ENCODE data around the gene BTN3A1. TPM values are rescaled to one million over a fixed set of nuclear protein-coding genes. Genes with fewer than 3 reads are reported as not detected.
A peak's percentile ranks its signal among the peaks of the same experiment; 100 is the strongest.

BTN3A1 gene
- total and polyA plus RNA-seq, 10 of the 15 experiments (the other 5 are each of a cell fraction or from before 2014, with no cell fraction given): 5.6 to 60.1 (median 16.1) TPM

DNA sequence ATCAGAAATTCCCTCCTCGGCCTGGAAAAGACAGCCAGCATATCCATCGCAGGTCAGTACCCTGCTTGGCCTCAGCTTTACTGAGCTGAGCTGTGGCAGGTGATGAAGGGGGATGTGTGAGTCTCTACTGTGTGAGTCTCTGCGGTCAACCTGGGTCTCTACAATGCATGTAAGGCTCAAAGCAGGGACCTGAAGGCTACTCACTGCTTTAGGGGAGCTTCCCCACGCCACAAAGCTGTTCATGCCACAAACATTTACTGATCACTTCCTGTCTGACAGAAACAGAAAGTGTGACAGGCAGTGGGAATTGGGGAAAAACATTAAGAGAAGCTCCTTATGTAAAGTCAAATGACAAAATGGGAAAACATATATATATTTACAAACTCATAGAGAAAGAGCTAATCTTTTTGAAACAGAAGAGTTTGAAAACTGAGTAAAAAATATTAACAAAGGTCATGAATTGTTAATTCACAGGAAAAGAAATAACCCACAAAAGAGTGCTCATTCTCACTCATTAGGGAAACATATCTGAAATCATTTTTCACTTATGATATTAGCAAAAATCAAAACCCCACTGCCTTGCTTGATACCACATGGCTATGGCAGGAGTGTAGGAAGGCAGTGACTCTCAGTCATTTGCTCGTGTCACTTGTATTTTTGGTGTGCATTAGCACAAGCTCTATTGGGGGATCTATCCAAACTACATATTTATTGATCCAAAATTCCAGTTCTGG, 44.0 kb downstream of the BTN3A1 start (continued):
- TF ChIP-seq, protein P1, sequence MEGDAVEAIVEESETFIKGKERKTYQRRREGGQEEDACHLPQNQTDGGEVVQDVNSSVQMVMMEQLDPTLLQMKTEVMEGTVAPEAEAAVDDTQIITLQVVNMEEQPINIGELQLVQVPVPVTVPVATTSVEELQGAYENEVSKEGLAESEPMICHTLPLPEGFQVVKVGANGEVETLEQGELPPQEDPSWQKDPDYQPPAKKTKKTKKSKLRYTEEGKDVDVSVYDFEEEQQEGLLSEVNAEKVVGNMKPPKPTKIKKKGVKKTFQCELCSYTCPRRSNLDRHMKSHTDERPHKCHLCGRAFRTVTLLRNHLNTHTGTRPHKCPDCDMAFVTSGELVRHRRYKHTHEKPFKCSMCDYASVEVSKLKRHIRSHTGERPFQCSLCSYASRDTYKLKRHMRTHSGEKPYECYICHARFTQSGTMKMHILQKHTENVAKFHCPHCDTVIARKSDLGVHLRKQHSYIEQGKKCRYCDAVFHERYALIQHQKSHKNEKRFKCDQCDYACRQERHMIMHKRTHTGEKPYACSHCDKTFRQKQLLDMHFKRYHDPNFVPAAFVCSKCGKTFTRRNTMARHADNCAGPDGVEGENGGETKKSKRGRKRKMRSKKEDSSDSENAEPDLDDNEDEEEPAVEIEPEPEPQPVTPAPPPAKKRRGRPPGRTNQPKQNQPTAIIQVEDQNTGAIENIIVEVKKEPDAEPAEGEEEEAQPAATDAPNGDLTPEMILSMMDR (IDR thresholded peaks at IDR 0.05 in 2 of 3, conservative IDR thresholded peaks at IDR 0.05 in 1 of 3; ENCODE audit: control insufficient read depth in 2 of 3, extremely low read depth in 1 of 3, insufficient read depth in 1 of 3, low read depth in 3 of 3, low read length in 3 of 3): no peak
- peak; percentile 57; the same call in 1 of the 3 replicates for TF ChIP-seq POU2F2 (IDR thresholded peaks at IDR 0.05; ENCODE audit: borderline replicate concordance, low read depth, low read length)

DNA sequence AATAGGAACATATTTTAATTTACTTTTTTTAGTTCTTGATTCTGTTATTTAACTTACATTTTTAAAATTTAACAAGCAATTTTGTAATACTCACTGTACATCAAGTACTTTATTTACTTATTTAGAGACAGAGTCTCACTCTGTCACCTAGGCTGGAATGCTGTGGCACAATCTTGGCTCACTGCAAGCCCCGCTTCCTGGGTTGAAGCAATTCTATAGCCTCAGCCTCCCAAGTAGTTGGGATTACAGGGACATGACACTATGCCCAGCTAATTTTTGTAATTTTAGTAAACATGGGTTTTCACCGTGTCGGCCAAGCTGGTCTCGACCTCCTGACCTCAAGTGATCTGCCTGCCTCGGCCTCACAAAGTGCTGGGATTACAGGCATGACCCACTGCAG, 45.2 kb downstream of the BTN3A1 start:
- Histone ChIP-seq H3K36me3 (ENCODE audit: control insufficient read depth in 2 of 2, insufficient read depth in 2 of 2, low read length in 1 of 2) (peaks cover 0 to 21% of the 10 kb centered on the region in 2 experiments; a peak in 2 of 4 replicates), H3K27ac (ENCODE audit: control insufficient read depth, insufficient read depth) (no peak overlapping the region), H3K4me2 (ENCODE audit: control insufficient read depth, insufficient read depth) (no peak overlapping the region), H3K27me3 (replicated peaks in 1 of 2; ENCODE audit: control insufficient read depth in 2 of 2, insufficient read depth in 2 of 2, low read length in 1 of 2) (no peaks in the 10 kb centered on the region), H3K9me3 (replicated peaks; ENCODE audit: control insufficient read depth, insufficient read depth, low read length) (no peaks in the 10 kb centered on the region), H4K20me1 (ENCODE audit: control insufficient read depth, insufficient read depth) (no peaks in the 10 kb centered on the region), H3K4me1 (ENCODE audit: control insufficient read depth, insufficient read depth, low read length) (peaks cover 21% of the 10 kb centered on the region), H3K4me3 (no peak overlapping the region), H3K79me2 (ENCODE audit: control insufficient read depth, insufficient read depth, low read length) (no peaks in the 10 kb centered on the region), H2AFZ (ENCODE audit: control insufficient read depth, low read depth, low read length) (no peak overlapping the region), H3K9ac (ENCODE audit: control insufficient read depth, insufficient read depth, low read length) (no peak overlapping the region)
- ChIA-PET RAD21 (ENCODE audit: unreplicated experiment) (no interaction called here), SMC1A (ENCODE audit: uncharacterized antibody, unreplicated experiment) (interaction anchor here (1.0 to 2.8 kb wide), 3 partner anchors 8 to 65 kb away, joined by 3 to 25 read pairs (median 4); partner anchors contain the start of gene BTN2A2), CTCF (no interaction called here), POLR2A (interaction anchor here (3.4 kb wide), 1 partner anchor 28 kb away, joined by 38 read pairs; no protein-coding TSS in a partner anchor)
- intact Hi-C loops (cut with micrococcal nuclease; ENCODE audit: unreplicated experiment): loop anchor here (5.0 kb wide), 1 partner anchor 85 kb away; no protein-coding TSS in a partner anchor
- no peak for DNase-seq (ENCODE audit: low read depth, low spot score)
- BruUV-seq (replicated peaks): no TSS peak
- 100% methylated on average over 5 of the region's 5 CpGs for WGBS (ENCODE audit: insufficient coverage, insufficient replicate concordance, low lambda C conversion rate, missing lambda C conversion rate)
- no peak for ATAC-seq
- in situ Hi-C loops (cut with MboI): no loop called here
- no peak for FAIRE-seq
- no peak for TF ChIP-seq BHLHE40 (IDR thresholded peaks at IDR 0.05; ENCODE audit: borderline replicate concordance in 1 of 2, low read depth in 2 of 2, low read length in 1 of 2)
- no peak for TF ChIP-seq GABPA (IDR thresholded peaks at IDR 0.05; ENCODE audit: low read depth)
- TF ChIP-seq, protein P2, sequence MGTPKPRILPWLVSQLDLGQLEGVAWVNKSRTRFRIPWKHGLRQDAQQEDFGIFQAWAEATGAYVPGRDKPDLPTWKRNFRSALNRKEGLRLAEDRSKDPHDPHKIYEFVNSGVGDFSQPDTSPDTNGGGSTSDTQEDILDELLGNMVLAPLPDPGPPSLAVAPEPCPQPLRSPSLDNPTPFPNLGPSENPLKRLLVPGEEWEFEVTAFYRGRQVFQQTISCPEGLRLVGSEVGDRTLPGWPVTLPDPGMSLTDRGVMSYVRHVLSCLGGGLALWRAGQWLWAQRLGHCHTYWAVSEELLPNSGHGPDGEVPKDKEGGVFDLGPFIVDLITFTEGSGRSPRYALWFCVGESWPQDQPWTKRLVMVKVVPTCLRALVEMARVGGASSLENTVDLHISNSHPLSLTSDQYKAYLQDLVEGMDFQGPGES (IDR thresholded peaks at IDR 0.05): no peak
- TF ChIP-seq, protein P3, sequence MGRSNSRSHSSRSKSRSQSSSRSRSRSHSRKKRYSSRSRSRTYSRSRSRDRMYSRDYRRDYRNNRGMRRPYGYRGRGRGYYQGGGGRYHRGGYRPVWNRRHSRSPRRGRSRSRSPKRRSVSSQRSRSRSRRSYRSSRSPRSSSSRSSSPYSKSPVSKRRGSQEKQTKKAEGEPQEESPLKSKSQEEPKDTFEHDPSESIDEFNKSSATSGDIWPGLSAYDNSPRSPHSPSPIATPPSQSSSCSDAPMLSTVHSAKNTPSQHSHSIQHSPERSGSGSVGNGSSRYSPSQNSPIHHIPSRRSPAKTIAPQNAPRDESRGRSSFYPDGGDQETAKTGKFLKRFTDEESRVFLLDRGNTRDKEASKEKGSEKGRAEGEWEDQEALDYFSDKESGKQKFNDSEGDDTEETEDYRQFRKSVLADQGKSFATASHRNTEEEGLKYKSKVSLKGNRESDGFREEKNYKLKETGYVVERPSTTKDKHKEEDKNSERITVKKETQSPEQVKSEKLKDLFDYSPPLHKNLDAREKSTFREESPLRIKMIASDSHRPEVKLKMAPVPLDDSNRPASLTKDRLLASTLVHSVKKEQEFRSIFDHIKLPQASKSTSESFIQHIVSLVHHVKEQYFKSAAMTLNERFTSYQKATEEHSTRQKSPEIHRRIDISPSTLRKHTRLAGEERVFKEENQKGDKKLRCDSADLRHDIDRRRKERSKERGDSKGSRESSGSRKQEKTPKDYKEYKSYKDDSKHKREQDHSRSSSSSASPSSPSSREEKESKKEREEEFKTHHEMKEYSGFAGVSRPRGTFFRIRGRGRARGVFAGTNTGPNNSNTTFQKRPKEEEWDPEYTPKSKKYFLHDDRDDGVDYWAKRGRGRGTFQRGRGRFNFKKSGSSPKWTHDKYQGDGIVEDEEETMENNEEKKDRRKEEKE (IDR thresholded peaks at IDR 0.05): no peak
- TF ChIP-seq, protein P4, sequence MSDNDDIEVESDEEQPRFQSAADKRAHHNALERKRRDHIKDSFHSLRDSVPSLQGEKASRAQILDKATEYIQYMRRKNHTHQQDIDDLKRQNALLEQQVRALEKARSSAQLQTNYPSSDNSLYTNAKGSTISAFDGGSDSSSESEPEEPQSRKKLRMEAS (IDR thresholded peaks at IDR 0.05; ENCODE audit: low read depth, low read length): no peak
- no peak for TF ChIP-seq ZNF622 (IDR thresholded peaks at IDR 0.05)
- TF ChIP-seq, protein P5, sequence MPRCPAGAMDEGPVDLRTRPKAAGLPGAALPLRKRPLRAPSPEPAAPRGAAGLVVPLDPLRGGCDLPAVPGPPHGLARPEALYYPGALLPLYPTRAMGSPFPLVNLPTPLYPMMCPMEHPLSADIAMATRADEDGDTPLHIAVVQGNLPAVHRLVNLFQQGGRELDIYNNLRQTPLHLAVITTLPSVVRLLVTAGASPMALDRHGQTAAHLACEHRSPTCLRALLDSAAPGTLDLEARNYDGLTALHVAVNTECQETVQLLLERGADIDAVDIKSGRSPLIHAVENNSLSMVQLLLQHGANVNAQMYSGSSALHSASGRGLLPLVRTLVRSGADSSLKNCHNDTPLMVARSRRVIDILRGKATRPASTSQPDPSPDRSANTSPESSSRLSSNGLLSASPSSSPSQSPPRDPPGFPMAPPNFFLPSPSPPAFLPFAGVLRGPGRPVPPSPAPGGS (IDR thresholded peaks at IDR 0.05; ENCODE audit: borderline replicate concordance, insufficient read depth, low read depth, low read length, poor library complexity, severe bottlenecking): no peak
- no peak for TF ChIP-seq ASH2L (IDR thresholded peaks at IDR 0.05; ENCODE audit: borderline replicate concordance, low read depth)
- no peak for TF ChIP-seq KLF5 (IDR thresholded peaks at IDR 0.05; ENCODE audit: partially characterized antibody)
